ENCODE results near the gene PPDPF.

The PPDPF gene

DNA sequence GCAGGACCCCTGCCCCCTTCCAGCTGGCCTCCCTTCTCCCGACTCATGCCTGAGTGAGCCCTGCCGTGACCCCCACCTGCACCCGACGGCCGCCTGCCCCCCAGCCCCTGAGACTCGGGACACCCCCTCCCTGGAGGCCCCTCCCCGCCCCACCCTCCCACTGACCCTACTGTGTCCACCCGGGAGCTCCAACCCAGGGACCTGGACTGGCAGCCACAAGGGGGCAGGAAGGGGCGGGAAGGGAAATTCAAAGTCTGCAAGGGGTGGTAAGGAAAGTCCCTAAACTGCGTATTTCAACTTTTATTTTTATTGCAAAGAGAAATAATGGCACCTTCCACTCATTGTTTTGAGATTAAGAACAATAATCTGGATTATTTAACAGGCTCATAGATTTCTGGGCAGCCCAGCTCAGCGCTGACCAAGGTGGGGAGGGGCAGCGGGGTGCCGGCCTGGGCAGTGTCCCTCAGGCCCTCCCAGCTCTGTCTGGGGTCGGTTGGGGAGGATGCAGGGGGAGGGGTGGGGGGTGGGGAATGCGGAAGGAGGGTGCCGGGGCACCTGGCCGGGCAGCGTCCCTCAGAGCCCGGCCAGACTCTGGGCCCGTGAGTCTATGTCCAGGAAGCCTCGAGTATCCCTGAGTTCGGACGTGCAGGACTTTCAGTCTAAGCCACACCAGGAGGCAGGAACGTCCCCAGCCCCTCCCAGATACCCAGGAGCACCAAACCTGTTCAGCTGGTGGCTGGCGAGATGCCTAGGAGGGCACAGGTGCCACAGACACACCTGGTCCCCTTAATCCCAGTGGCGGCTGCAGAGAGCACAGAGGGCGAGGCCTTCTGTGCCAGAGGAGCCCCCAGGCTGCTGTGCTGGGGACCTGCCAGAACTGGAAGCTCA lies 17.9 kb downstream of the PPDPF start:
- no peak for DNase-seq (ENCODE audit: low spot score)

DNA sequence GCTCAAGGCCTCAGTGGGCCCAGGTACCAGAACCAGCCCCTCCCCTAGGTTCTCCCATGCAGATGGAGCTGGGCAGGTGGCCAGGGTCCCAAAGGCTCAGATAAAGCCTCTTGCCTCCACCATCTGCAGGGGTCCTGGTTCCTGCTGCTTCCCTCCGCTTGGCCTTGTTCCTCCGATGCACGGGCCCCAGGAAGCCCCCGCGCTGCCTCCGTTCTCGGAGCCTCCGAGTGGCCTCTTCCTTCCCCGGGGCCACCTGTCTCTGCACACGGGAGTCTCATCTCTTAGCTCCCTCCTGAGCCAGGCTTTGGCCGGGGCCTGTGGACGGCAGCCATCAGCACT lies 18.5 kb downstream of the PPDPF start:
- no peak for DNase-seq (ENCODE audit: low spot score)

DNA sequence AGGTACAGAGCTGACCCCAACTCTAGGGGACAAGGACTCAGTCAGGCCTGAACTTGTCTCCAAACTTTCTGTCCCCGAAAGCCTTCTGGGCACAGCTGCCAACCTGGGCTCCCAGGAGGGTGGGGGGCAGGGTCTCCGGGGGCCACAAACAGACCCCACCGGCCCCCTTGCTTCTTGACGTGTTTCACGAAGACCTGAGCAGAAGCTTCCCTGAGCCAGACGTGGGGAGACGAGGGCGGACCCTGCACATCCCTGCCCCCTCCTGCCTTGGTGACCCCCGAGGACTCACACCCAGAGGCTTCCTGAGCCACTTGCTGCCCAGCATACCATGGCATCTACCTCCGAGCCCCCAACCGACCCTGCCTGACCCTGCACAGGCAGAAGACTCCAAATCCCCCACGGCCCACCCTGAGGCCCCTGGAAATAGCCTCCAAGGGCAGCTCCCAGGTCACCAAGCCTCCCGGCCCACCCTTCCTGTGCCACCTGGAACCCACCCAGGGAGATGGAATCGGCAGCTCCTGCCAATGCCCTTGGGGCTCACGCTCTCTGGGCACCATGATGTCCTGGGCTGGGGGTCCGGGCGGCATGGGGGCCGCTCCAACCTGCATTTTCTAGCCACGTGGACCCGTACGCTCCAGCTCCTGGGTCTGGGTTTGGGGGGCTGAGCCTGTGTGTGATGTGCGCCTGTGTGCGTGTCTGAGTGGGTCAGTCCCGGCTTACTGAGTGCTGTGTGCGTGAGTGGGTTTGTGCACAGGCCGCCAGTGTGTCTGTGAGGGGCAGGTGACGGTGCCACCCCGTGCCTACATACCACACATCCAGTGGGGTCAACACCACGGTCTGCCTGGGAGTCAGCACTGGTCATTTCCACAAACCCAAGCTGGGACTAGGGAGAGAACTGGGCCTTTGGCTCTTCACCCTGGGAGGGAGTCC lies 19.1 kb downstream of the PPDPF start:
- DNase-seq (ENCODE audit: low spot score): no peak

DNA sequence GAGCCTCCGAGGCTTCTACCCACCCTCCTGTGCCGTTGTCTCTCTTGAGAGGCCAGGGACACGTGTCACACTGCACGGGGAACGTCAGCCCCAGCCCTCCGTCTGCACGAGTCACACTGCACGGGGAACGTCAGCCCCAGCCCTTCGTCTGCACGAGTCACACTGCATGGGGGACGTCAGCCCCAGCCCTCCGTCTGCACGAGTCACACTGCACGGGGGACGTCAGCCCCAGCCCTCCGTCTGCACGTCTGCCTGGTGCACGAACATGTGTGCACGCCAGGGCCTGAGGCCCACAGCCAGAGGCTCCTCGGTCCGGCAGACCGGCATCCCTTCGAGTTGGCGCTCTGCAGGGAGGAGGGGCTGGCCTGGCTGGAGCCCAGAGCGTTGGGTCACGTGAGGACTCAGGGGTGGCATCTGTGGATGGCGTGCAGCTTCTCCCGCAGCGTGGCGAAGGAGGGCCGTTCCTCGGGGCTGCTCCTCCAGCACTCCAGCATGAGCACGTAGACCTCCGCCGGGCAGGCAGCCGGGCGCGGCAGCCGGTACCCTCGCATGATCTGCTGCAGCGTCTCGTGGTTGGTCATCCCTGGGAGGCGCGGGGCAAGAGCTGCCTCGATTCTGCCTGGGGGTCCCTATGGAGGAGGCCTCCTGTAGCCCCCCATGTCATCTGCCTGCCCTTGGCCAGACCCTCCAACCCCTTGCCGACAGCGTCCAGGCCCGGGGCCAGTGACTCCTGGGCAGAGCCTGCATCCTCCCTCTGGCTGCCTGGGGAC lies 20.0 kb downstream of the PPDPF start:
- no peak for DNase-seq (ENCODE audit: low spot score)

DNA sequence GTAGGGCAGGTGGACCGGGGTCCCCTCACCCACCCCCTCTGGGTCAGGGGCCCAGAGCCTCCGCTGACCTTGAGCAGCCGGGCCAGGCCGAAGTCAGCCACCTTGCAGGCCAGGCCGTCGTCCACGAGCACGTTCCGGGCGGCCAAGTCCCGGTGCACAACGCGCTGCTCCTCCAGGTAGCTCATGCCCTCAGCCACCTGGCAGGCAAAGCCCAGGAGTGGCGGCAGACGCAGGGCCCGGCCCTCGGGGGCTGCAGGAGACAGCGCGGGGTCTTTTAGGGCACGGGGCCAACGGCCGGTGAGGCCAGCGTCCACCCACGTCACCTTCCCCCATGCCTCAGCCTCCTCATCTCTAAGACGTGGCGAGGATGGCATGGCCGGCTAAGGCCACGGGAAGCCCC lies 20.8 kb downstream of the PPDPF start:
- no peak for DNase-seq (ENCODE audit: low spot score)

DNA sequence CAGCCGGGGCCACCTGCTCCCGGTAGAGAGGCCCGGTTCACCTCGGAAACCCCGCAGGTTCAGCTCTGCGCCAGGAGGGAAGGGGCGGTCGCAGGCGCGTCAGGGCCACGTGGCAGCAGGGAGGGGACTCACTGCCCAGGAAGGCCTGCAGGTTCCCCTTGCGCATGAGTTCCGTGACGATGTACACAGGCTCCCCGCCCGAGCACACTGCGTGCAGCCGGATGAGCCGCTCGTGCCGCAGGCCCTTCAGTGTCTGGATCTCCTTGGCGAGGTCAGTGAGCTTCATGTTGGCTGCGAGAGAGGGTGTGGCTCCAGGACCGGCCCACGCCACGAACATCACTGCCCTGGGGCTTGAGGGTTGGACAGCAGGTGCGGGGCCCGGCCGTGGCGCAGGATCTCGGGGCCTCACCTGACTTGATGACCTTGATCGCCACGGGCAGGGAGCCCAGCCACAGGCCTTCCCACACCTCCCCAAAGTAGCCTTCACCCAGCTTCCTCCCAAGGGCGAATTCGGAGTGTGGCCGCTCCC lies 21.5 kb downstream of the PPDPF start:
- no peak for DNase-seq (ENCODE audit: low spot score)

DNA sequence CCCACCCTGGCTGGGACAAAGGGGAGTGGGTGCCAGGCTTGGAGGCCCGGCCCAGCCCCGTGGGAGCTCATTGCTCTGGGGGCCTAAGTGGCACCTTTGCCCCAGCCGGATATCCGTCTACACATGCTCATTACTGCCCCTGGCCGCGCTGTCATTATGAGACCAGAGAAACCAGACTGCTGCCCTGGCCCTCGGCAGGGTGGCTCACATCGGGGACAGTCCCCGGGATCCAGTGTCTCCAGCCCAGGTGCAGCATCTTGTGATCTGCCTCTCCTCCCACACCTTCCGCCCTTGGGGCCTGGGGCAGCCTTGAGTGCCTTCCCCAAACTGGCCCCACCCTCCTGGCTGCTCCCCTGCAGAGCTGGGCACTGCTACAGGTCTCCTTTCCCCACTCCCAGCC lies 22.1 kb downstream of the PPDPF start:
- no peak for DNase-seq (ENCODE audit: low spot score)

DNA sequence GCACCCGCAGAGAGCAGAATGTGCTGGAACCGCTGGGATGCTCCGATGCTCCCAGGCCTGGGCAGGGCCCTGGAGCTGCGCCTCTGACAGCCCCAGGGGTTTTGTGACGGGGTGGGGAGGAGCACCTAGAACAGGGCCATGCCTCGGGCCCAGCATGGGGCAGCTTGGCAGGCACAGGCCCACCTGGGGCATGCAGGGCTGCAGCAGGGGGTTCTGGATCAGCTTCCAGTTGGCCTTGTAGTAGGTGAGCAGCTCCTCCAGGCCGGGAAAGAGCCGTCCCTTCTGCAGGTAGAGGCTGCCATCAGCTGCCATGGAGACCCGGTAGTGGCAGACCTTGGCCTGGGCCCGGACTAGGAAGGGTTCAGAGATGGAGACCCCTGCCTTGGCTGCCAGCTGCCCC lies 22.6 kb downstream of the PPDPF start:
- no peak for DNase-seq (ENCODE audit: low spot score)

DNA sequence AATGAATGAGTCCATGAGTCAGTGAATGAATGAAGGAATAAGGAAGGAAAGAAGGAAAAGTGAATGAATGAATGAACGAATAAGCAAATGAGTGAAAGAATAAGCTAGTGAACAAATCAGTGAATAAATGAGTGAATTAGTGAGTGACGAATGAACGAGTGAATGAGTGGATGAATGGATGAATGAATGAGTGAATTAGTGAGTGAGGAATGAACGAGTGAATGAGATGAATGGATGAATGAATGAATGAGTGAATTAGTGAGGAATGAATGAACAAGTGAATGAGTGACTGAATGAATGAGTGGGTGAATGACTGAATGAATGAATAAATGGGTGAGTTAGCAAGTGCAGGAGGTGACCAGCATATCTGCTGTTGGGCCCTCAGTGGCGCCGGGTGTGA lies 23.2 kb downstream of the PPDPF start:
- no peak for DNase-seq (ENCODE audit: low spot score)

DNA sequence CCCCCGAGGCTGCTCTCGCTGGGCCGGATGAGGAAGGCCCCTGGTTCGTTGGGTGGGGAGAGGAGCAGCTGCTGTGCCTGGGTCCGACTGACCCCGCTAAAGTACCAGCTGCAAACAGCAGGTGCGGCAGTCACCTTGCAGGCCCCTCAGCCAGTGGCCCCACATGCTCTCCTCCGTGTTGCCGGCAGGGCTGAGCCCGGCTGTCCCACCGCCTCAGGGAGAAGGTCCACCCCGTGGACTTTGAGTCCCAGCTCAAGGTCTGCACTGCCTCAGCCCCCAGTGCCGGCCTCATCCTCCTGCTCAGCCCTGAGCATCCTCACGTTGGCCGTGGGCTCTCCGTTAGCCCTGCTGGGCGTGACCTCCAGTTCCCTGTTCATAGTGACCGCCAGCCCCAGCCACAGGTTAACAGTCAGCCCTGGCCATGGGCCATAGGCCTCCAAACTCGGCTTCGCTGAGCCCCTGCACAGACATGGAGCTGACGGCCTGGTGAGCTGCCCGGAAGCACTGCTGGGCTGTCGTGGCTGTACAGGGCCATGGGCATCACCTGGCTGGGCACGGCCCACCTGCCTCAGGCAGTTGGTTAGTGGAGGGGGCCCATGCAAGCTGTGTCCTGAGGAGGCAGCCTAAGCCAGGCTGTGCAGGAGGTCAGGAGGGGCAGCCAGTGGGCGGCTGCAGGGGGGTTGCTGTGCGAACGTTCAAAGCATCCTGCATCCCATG lies 23.8 kb downstream of the PPDPF start:
- no peak for DNase-seq (ENCODE audit: low spot score)

DNA sequence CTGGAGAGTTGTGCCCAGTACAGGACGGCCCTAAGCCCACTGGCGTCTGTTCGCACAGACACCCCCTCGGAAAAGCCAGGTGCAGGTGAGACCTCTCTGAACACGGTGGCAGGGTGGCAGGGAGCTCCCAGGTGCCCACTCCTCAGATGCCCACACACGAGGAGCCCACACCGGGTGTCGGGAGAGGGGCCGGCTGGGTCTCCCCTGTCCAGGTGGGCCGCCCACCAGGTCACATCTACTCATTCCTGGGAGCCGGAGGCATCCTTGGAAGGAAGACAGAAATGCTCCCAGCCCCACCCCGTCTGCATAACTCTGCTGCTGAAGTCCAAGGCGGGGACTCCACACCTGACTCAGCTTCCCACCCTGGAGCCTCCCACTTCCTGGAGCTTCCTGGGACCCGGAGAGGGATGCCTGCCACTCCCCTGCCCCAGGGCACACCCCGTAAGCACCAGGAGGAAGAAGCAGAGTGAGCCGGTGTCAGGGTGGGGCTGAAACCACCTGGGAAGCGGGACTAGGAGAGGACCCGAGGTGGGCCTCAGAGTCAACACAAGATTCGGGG lies 24.5 kb downstream of the PPDPF start:
- no peak for DNase-seq (ENCODE audit: low spot score)

DNA sequence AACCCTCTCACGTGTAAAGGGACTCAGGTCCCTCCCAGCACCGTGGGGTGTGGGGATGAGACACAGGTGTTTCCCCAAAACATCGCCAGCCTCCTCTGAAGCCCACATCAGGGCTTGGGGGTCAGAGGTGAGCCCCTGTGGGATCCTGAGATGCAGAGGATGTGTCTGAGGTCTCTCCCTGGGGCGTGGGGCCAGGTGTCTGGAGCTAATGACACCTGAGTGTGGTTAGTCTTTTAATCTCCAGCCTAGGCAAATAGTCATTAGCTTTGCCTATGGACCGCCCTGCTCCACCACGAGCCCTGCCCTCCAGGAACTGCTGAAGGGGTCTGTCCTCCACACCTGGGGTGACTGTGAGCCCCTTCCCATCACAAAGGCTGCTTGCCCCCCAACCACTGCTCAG lies 25.2 kb downstream of the PPDPF start:
- no peak for DNase-seq (ENCODE audit: low spot score)

DNA sequence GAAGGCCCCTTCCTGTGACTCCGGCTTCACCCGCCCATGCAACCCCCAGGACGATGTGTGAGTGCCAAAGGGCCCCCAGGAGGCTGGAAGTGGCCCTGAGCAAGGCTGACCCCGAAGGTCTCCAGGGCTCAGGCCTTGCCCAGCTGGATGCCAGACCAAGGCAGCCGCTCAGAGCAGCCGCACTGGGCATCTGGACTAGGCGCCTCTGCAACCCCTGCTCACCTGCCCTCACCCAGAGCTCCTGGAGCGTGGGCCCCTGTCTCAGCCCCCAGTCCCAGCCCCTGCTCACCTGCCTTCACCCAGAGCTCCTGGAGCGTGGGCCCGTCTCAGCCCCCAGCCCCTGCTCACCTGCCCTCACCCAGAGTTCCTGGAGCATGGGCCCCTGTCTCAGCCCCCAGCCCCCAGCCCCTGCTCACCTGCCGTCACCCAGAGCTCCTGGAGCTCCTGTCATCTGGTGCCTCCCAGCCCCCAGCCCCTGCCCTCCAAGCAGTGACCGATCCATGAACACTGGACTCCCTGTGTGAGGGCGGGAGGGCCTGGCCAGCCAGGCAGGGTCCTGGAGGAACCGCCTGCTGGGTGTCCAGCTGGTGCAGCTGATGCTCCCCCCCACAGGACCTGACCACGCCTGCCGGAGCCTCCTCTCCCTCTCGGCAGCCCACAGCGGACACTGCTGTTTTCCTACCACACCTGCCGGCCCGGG lies 25.8 kb downstream of the PPDPF start:
- DNase-seq (ENCODE audit: low spot score): no peak

DNA sequence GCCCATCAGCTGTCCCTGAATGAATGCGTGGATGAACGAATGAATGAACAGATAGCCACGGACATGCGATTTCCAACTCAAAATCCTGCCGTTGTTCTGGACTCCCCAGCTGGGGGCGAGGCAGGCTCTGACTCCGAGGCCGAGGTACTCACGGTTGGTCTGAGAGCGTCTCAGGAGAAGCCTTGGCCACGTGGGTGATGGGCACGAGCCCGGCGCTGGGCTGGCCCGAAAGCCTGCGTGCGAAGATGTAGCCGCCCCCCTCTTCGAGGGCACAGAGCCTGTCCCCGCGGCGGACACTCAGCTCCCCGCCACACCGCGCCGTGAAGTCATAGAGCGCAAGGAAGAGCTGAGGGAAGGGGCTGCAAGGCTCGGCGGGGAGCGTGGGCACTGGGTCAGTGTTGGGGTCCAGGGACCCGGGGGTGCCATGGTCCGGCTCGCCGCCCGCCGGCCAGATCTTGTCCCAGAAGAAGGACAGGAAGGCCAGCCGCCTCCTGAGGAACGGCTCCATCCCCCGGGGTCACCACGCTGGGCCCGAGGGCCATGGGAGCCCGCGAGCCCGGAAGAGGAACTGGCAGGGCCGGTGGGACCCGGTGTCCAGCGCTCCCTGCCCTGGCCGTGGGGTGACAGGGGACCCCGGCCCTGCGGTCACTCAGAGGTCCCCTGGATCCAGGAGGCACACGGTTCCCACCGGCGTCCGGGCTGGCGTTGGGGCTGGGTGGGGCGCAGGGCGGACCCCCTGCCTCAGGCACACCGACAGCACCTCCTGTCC lies 26.6 kb downstream of the PPDPF start:
- DNase-seq (ENCODE audit: low spot score): no peak

DNA sequence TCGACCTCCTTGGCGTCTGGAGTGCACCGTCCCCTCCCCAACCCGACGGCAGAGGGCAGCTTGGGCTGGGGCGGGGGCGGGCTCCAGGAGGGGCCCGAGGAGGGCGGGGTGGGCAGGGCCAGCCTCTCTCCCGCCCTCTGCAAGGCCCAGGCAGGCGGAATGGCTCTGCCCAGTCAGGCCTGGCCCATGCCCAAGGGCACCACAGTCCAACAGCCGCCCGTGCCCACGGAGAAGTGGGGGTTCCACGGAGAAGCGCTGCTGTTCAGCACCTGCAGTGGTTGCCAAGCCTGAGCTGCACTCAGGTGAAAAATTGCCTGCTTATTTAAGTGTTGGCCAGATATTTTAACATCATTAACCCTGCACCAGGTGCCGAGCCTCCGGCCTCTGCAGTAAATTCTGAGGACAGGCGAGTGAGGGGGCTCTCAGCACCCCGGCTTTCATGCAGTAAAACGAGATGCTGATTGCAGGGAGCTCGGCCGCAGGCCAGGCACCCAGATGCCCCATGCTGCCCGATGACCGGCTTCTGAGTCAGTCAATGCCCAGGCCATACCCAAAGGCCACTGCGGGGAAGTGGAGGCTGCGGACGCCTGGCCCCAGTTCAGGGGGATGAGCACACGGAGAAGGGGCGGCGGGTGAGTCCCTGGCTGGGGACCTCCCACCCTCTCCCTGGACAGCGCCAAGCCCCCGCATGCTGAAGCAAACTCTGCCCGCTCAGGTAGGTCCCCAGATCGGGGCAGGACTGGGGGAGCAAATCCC lies 27.3 kb downstream of the PPDPF start, which contains the start of gene SRMS:
TSS of gene SRMS (minus strand) at position 25 of the 756 bp plus-strand sequence. CDS start 286 bp downstream, outside the sequence.
- no peak for DNase-seq (ENCODE audit: low spot score)

DNA sequence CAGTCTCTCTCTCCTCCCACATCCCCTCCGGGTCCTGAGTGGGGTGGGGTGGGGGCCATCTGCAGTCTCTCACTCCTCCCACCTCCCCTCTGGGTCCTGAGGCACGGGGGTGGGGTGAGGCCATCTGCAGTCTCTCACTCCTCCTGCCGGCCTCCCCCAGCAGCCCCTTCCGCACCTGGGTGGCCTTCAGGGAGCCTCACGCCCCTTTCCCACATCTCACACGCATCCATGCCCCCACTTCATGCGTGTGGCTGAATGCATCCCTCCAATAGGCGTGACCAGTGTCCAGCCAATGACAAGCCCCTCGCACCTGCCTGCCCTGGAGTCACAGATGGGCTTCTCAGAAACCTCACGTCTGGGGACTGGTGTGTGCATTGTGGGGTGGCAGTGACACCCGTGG lies 28.0 kb downstream of the PPDPF start:
- DNase-seq (ENCODE audit: low spot score): no peak

DNA sequence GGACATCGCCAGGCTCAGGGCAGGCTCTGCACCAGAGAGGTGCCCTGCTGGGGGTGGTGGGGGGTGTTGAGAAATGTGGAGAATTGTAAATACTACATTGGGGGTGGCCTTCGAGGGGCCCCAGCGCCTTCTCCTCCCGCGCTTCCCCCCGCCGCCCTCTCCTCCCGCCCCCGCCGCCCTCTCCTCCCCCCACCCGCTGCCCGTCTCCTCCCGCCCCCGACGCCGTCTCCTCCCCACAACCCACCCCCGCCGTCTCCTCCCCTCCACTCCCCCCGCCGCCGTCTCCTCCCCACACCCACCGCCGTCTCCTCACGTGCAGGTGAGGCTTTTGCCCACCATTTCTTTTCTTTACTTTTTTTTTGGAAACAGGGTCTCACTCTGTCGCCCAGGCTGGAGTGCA lies 28.5 kb downstream of the PPDPF start:
- no peak for DNase-seq (ENCODE audit: low spot score)

DNA sequence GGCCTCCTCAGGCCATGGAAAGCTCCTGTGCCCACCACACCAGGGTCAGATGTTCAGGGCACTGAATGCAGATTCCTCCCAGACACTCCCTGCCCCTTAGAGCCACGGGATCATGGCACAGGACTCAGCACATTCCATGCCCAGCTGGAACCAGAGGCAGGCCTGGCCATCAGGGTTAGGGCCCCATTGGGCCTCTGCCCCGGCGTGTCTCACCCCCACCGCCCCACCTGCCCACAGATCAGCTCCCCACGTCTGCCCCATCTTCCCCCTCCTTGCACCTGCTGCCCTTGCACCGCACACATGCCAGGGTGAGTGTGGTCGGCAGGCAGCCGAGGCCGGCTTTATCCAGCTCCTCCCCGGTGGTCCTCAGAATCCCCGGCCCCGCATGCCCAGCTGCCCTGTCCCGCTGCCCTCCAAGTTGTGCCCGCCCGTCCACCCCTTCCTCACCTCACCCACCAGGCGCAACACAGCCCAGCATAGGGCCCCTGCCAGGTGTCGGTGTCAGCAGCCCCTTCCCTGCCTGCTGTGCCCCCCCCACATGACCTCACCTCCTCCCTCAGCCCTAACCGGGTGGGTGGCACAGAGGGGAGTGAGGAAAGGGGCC lies 29.2 kb downstream of the PPDPF start:
- DNase-seq (ENCODE audit: low spot score): no peak

DNA sequence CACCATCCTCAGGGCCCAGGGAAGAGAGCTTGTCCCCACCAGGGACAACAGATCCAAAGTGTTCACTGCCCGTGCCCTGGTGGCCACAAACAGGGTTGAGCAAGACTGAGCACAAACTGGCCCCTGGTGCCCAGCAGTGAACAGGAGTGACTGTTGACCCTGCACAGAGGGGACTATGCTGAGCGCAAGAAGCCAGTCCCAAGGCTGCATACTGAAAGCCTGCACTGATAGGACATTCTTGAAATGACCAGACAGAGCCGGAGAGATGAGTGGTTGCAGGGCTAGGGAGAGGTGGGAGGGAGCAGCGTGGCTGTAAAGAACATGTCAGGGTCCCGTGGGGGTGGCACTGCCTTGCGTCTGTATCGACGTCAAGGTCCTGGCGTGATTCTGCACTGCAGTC lies 30.5 kb downstream of the PPDPF start:
- DNase-seq (ENCODE audit: low spot score): no peak

Measured in D341Med (cell line).